ENCODE results near the gene OTOP2. TPM values are rescaled to one million over a fixed set of nuclear protein-coding genes. Genes with fewer than 3 reads are reported as not detected.

The OTOP2 gene
- total and polyA plus RNA-seq, 2 of the 8 experiments (the other 6 are each of a cell fraction or from before 2014, with no cell fraction given), result 0.23 TPM; not detected in 1

GRCh38 chr17:74879308-74879707, 44.8 kb upstream of the OTOP2 start:
- Histone ChIP-seq H3K36me3 (ENCODE audit: control insufficient read depth in 2 of 4, insufficient read depth in 4 of 4, low read length in 3 of 4) (no peaks in the 10 kb centered on the region), H2AFZ (ENCODE audit: low read length) (no peak overlapping the region), H3K4ac (replicated peaks; ENCODE audit: insufficient read length, low read depth, low read length) (no peak overlapping the region), H3K9ac (replicated peaks in 1 of 4; ENCODE audit: extremely low read depth in 1 of 4, low read depth in 3 of 4, low read length in 3 of 4) (no peak overlapping the region), H3K23ac (ENCODE audit: insufficient read length) (no peak overlapping the region), H2BK15ac (ENCODE audit: low read length) (no peak overlapping the region), H4K20me1 (replicated peaks in 1 of 2; ENCODE audit: control insufficient read depth in 1 of 2, insufficient read depth in 2 of 2, low read length in 2 of 2) (no peaks in the 10 kb centered on the region), H3K9me3 (ENCODE audit: insufficient read depth in 2 of 2, low read depth in 1 of 2, low read length in 1 of 2) (no peaks in the 10 kb centered on the region), H2BK120ac (replicated peaks; ENCODE audit: low read depth, low read length) (no peak overlapping the region), H4K8ac (ENCODE audit: extremely low read depth, insufficient read depth, low read length) (no peak overlapping the region), H3K4me1 (replicated peaks in 1 of 4; ENCODE audit: control insufficient read depth in 3 of 4, insufficient read depth in 4 of 4, low read length in 3 of 4) (peaks cover 3 to 9% (median 6%) of the 10 kb centered on the region in 4 experiments; a peak in 6 of 7 replicates), H3K27ac (ENCODE audit: low read depth, low read length) (no peak overlapping the region), H3K23me2 (ENCODE audit: low read depth, low read length) (no peaks in the 10 kb centered on the region), H4K91ac (replicated peaks; ENCODE audit: insufficient read length, low read length) (no peak overlapping the region), H2BK20ac (ENCODE audit: low read length) (no peak overlapping the region), H2BK12ac (ENCODE audit: low read depth, low read length) (no peak overlapping the region), H2AK5ac (ENCODE audit: low read depth, low read length) (no peak overlapping the region), H3K4me3 (ENCODE audit: extremely low read depth in 1 of 4, insufficient read depth in 2 of 4, low read depth in 3 of 4, low read length in 4 of 4) (no peak overlapping the region), H3K79me2 (ENCODE audit: control insufficient read depth in 1 of 2, insufficient read depth in 2 of 2, low read length in 2 of 2) (no peaks in the 10 kb centered on the region), H3K18ac (ENCODE audit: extremely low read depth, low read length) (no peak overlapping the region), H4K5ac (ENCODE audit: insufficient read length, low read depth, low read length) (no peak overlapping the region), H3K14ac (ENCODE audit: insufficient read length) (no peak overlapping the region), H2BK5ac (ENCODE audit: low read depth, low read length) (no peak overlapping the region), H3K56ac (replicated peaks; ENCODE audit: insufficient read length, low read depth, low read length) (no peak overlapping the region), H3K79me1 (ENCODE audit: low read depth, low read length) (no peaks in the 10 kb centered on the region), H3K4me2 (ENCODE audit: insufficient read depth in 1 of 2, low read depth in 2 of 2, low read length in 2 of 2) (no peak overlapping the region), H3K27me3 (replicated peaks in 1 of 4; ENCODE audit: control insufficient read depth in 3 of 4, extremely low read depth in 1 of 4, insufficient read depth in 3 of 4, low read length in 3 of 4) (peaks cover 0 to 2% (median 0%) of the 10 kb centered on the region in 4 experiments; a peak in 2 of 7 replicates)
- 94% methylated on average over 16 of the region's 16 CpGs; no CpG with 5 or more reads in 1 of the 2 experiments for WGBS, 2 experiments (ENCODE audit: extremely low coverage in 1 of 2, insufficient coverage in 1 of 2, insufficient read length in 1 of 2, insufficient replicate concordance in 2 of 2, low coverage in 1 of 2, low lambda C conversion rate in 2 of 2, missing lambda C conversion rate in 1 of 2)
- ChIA-PET POLR2A (ENCODE audit: partially characterized antibody) (interaction anchor here (1.1 kb wide), 2 partner anchors 18 to 108 kb away, joined by 3 read pairs; partner anchors contain the start of gene CDR2L), CTCF (ENCODE audit: partially characterized antibody) (interaction anchor here (0.7 to 81.0 kb wide), 6 partner anchors 8 to 82 kb away, joined by 3 to 2981 read pairs (median 10); partner anchors contain the start of genes GRIN2C and NAT9)
- no peak for FAIRE-seq
- TF ChIP-seq GABPA (IDR thresholded peaks at IDR 0.05; ENCODE audit: borderline replicate concordance, insufficient read depth, low read length) (no peak), JUN (IDR thresholded peaks at IDR 0.05; ENCODE audit: low read depth, low read length) (no peak), KDM5A (IDR thresholded peaks at IDR 0.05; ENCODE audit: low read length) (no peak), SAP30 (IDR thresholded peaks at IDR 0.05; ENCODE audit: insufficient read depth, insufficient replicate concordance, low read length) (no peak)
- no peak for DNase-seq (ENCODE audit: low read depth in 1 of 2, low spot score in 2 of 2)
